ENCODE data around the gene DLGAP1. TPM values are rescaled to one million over a fixed set of nuclear protein-coding genes. Genes with fewer than 3 reads are reported as not detected.

The DLGAP1 gene
- total and polyA plus RNA-seq, 7 donors, result 0.13 to 2.6 (median 1.3) TPM; not detected in 1

- Histone ChIP-seq H3K36me3 (no peaks in the 10 kb centered on the region), H3K4me3 (no peak overlapping the region), H3K4me1 (no peaks in the 10 kb centered on the region), H3K27me3 (no peaks in the 10 kb centered on the region), H3K9me3 (no peaks in the 10 kb centered on the region), H3K27ac (no peak overlapping the region)
- TF ChIP-seq POLR2A (IDR thresholded peaks at IDR 0.05) (no peak), CTCF (IDR thresholded peaks at IDR 0.05) (no peak), POLR2AphosphoS5 (IDR thresholded peaks at IDR 0.05) (no peak), EP300 (IDR thresholded peaks at IDR 0.05) (no peak)
- WGBS, 2 donors, result 69 to 88% methylated on average over 3 of the region's 3 CpGs
- no peak for DNase-seq
- intact Hi-C loops (cut with DNase I), result no loop called here
Observed at GRCh38 chr18:3984163-3984757, 470.8 kb downstream of the DLGAP1 start.

- Histone ChIP-seq H3K27ac (no peak overlapping the region), H3K4me3 (no peak overlapping the region), H3K4me1 (no peaks in the 10 kb centered on the region), H3K9me3 (peaks cover 0 to 5% (median under 1%) of the 10 kb centered on the region in 4 donors), H3K36me3 (no peaks in the 10 kb centered on the region), H3K27me3 (no peaks in the 10 kb centered on the region)
- 11 to 34% methylated on average over 5 of the region's 5 CpGs for WGBS, 2 donors
- no peak for DNase-seq
- intact Hi-C loops (cut with DNase I), result no loop called here
- no peak for TF ChIP-seq EP300 (IDR thresholded peaks at IDR 0.05)
- TF ChIP-seq CTCF (IDR thresholded peaks at IDR 0.05), result no peak
- no peak for TF ChIP-seq POLR2A (IDR thresholded peaks at IDR 0.05)
- no peak for TF ChIP-seq POLR2AphosphoS5 (IDR thresholded peaks at IDR 0.05)
Observed at GRCh38 chr18:3983351-3983969, 471.6 kb downstream of the DLGAP1 start.

GRCh38 chr18:3982541-3982940 is 472.6 kb downstream of the DLGAP1 start:
- Histone ChIP-seq H3K4me1 (no peaks in the 10 kb centered on the region), H3K9me3 (peaks cover 0 to 8% (median under 1%) of the 10 kb centered on the region in 4 donors), H3K36me3 (no peaks in the 10 kb centered on the region), H3K4me3 (no peak overlapping the region), H3K27me3 (no peaks in the 10 kb centered on the region), H3K27ac (no peak overlapping the region)
- 90 to 91% methylated on average over 3 of the region's 3 CpGs for WGBS, 2 donors
- intact Hi-C loops (cut with DNase I), result no loop called here
- no peak for TF ChIP-seq CTCF (IDR thresholded peaks at IDR 0.05)
- TF ChIP-seq EP300 (IDR thresholded peaks at IDR 0.05), result no peak
- TF ChIP-seq POLR2A (IDR thresholded peaks at IDR 0.05), result no peak
- no peak for TF ChIP-seq POLR2AphosphoS5 (IDR thresholded peaks at IDR 0.05)
- no peak for DNase-seq

GRCh38 chr18:3979024-3979423 is 476.1 kb downstream of the DLGAP1 start:
- intact Hi-C loops (cut with DNase I), result no loop called here
- no peaks in the 10 kb centered on the region for H3K36me3 ChIP-seq
- H3K4me1 ChIP-seq, result no peaks in the 10 kb centered on the region
- H3K9me3 ChIP-seq, result peaks cover 0 to 8% (median under 1%) of the 10 kb centered on the region in 4 donors
- H3K27me3 ChIP-seq, result no peaks in the 10 kb centered on the region
- WGBS, 2 donors, result 97% methylated on average over 4 of the region's 4 CpGs
- DNase-seq, result no peak
- no peak overlapping the region for H3K4me3 ChIP-seq
- TF ChIP-seq EP300 (IDR thresholded peaks at IDR 0.05) (no peak), CTCF (IDR thresholded peaks at IDR 0.05) (no peak), POLR2AphosphoS5 (IDR thresholded peaks at IDR 0.05) (no peak), POLR2A (IDR thresholded peaks at IDR 0.05) (no peak)
- H3K27ac ChIP-seq, result no peak overlapping the region
